ENCODE data around the gene ABCC4.

ABCC4 gene

DNA sequence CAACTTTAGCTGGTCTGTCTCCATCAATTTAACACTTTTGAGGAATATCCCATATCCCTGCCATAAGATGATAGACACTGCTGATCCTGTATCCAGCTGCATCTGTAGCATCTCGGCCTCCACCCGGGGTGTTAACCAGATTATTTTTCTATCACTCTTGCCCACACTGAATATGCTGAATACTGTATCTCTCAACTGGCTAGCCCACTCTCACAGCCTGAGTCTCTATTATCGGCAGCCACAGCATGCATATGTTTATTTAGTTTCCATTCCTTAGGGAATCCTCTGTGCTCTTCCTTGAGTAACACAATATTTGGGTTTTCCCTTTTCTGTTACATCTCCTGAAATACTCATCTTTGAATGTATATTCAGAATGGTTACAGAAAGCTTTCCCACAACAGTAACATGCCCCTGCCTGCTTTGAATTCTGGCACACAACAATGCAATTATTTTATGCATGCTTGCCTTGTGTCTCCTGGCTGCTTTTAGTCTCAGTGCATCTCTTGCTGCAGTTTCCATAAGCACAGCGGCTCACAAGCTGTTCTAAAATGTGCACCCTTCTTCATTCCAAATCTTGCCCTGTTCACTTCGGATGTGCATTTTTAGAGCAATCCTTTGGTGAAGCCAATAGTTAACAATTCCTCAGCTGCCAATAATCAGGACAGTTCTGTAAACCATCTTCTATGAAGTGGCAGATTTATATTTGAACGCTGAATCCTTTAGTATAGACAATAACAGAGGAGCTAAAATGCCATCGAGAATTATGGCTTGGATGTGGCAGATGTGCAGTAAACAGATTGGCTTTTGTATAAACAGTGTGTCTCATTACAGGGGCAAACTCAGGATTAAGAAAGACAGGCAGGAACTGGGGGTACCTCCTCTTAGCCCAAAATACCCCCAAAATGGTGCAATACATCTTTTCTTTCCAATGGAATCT is 327.0 kb downstream of the ABCC4 start:
- H3K4me3 ChIP-seq (ENCODE audit: low read length) = no peak overlapping the region
- DNase-seq (ENCODE audit: low read depth) = no peak
- peaks cover 10% of the 10 kb centered on the region for H3K27me3 ChIP-seq (replicated peaks; ENCODE audit: control insufficient read depth, insufficient read depth, low read length)
- no peak overlapping the region for H3K9ac ChIP-seq (ENCODE audit: low read length)
- no peaks in the 10 kb centered on the region for H3K4me1 ChIP-seq (ENCODE audit: control insufficient read depth, insufficient read depth, low read length)
- no peaks in the 10 kb centered on the region for H3K36me3 ChIP-seq (ENCODE audit: control insufficient read depth, insufficient read depth, low read length, severe bottlenecking)
- peaks cover 6% of the 10 kb centered on the region for H3K9me3 ChIP-seq (ENCODE audit: control insufficient read depth, low read length)

DNA sequence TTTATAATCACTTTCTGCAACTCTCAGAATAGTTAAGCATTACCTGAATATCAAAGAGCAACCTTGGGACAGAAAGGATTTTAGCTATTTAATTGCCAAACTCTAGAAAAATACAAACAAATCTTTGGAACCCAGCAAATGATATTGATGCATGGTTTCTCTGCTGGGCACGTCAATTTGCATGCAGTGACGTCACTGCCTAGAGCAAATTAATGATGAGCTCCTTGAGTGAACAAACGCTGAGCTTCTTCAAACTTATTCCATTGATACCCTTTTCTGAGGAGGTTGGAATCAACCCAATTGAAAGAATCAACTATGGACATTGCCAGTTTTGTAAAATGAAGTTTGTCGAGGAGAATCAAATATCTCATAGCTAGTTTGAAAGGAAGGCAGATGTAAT is 329.0 kb downstream of the ABCC4 start:
- H3K36me3 ChIP-seq (ENCODE audit: control insufficient read depth, insufficient read depth, low read length, severe bottlenecking) = no peaks in the 10 kb centered on the region
- peaks cover 6% of the 10 kb centered on the region for H3K4me1 ChIP-seq (ENCODE audit: control insufficient read depth, insufficient read depth, low read length)
- H3K27me3 ChIP-seq (replicated peaks; ENCODE audit: control insufficient read depth, insufficient read depth, low read length) = peaks cover 20% of the 10 kb centered on the region
- no peak overlapping the region for H3K4me3 ChIP-seq (ENCODE audit: low read length)
- H3K9me3 ChIP-seq (ENCODE audit: control insufficient read depth, low read length) = peaks cover 6% of the 10 kb centered on the region
- no peak overlapping the region for H3K9ac ChIP-seq (ENCODE audit: low read length)
- DNase-seq (ENCODE audit: low read depth) = no peak
